H9 (cell line): Measurements from ENCODE around the gene DYRK3. TPM values are rescaled to one million over a fixed set of nuclear protein-coding genes. Genes with fewer than 3 reads are reported as not detected.

Experiments
- DNase-seq: peaks from one replicate; pipeline ENCODE4 v3.0.0-alpha.2; 2017
- H2AFZ ChIP-seq: one replicate; pipeline ENCODE4 v1.6.1; 2013; ENCODE audit warnings: mild to moderate bottlenecking, low read length, control low read depth, moderate library complexity
- H2AK5ac ChIP-seq: 2 replicates; pipeline ENCODE4 v1.6.1; 2013; ENCODE audit warnings: low read length, control low read depth, mixed read lengths; ENCODE audit not compliant: insufficient read length
- H2BK120ac ChIP-seq: one replicate; pipeline ENCODE4 v1.6.1; 2013; ENCODE audit warnings: low read depth, mild to moderate bottlenecking, low read length, control low read depth, inconsistent platforms; ENCODE audit not compliant: poor library complexity, severe bottlenecking
- H2BK12ac ChIP-seq: 2 replicates; pipeline ENCODE4 v1.6.1; 2013; ENCODE audit warnings: low read length, control low read depth, mixed read lengths, low read depth; ENCODE audit not compliant: insufficient read length
- H2BK15ac ChIP-seq: 2 replicates; pipeline ENCODE4 v1.6.1; 2013; ENCODE audit warnings: low read depth, low read length, control low read depth
- H2BK20ac ChIP-seq: one replicate; pipeline ENCODE4 v1.6.1; 2013; ENCODE audit warnings: low read depth, mild to moderate bottlenecking, low read length, control low read depth, inconsistent platforms; ENCODE audit not compliant: poor library complexity, severe bottlenecking
- H2BK5ac ChIP-seq: 2 replicates; pipeline ENCODE4 v1.6.1; 2013; ENCODE audit warnings: low read length, control low read depth, mixed read lengths; ENCODE audit not compliant: insufficient read length
- H3K14ac ChIP-seq: 2 replicates; pipeline ENCODE4 v1.6.1; 2013; ENCODE audit warnings: low read length, control low read depth; ENCODE audit not compliant: insufficient read depth
- H3K18ac ChIP-seq: 2 replicates; pipeline ENCODE4 v1.6.1; 2013; ENCODE audit warnings: low read depth, mild to moderate bottlenecking, mixed read lengths, low read length, control low read depth; ENCODE audit not compliant: insufficient read length
- H3K23ac ChIP-seq: 2 replicates; pipeline ENCODE4 v1.6.1; 2013; ENCODE audit warnings: low read length, control low read depth, mixed read lengths, low read depth; ENCODE audit not compliant: insufficient read length
- H3K23me2 ChIP-seq: 2 replicates; pipeline ENCODE4 v1.6.1; 2013; ENCODE audit warnings: low read depth, mild to moderate bottlenecking, mixed read lengths, low read length, control low read depth; ENCODE audit not compliant: insufficient read length, poor library complexity, severe bottlenecking
- H3K27ac ChIP-seq: 2 replicates; pipeline ENCODE4 v1.5.1; 2013; ENCODE audit warnings: low read length, control low read depth, mixed read lengths, low read depth; ENCODE audit not compliant: insufficient read length
- H3K27me3 ChIP-seq: 2 replicates; pipeline ENCODE4 v1.6.1; 2013; ENCODE audit warnings: low read length, control low read depth, inconsistent platforms; ENCODE audit not compliant: insufficient read depth
- H3K4ac ChIP-seq: 2 replicates; pipeline ENCODE4 v1.6.1; 2013; ENCODE audit warnings: low read depth, mild to moderate bottlenecking, control low read depth, inconsistent platforms, low read length, moderate library complexity
- H3K4me1 ChIP-seq: 2 replicates; pipeline ENCODE4 v1.6.1; 2013; ENCODE audit warnings: low read length, control low read depth, inconsistent platforms; ENCODE audit not compliant: insufficient read depth
- H3K4me2 ChIP-seq: 2 replicates; pipeline ENCODE4 v1.6.1; 2013; ENCODE audit warnings: low read length, control low read depth, mixed read lengths; ENCODE audit not compliant: insufficient read length, insufficient read depth
- H3K56ac ChIP-seq: 2 replicates; pipeline ENCODE4 v1.6.1; 2013; ENCODE audit warnings: low read depth, mild to moderate bottlenecking, mixed read lengths, low read length, control low read depth; ENCODE audit not compliant: insufficient read length
- H3K79me1 ChIP-seq: 2 replicates; pipeline ENCODE4 v1.6.1; 2013; ENCODE audit warnings: low read depth, mild to moderate bottlenecking, moderate library complexity, low read length, control low read depth, inconsistent platforms; ENCODE audit not compliant: insufficient read depth, poor library complexity, severe bottlenecking
- H3K79me2 ChIP-seq: 2 replicates; pipeline ENCODE4 v1.6.1; 2013; ENCODE audit warnings: low read length, control low read depth, inconsistent platforms; ENCODE audit not compliant: insufficient read depth
- H3K9ac ChIP-seq: 2 replicates; pipeline ENCODE4 v1.6.1; 2013; ENCODE audit warnings: low read length, control low read depth, mixed read lengths; ENCODE audit not compliant: insufficient read length; ENCODE audit errors: extremely low read depth
- H3K9me3 ChIP-seq: one replicate; pipeline ENCODE4 v1.6.1; 2013; ENCODE audit warnings: low read depth, low read length, inconsistent platforms; ENCODE audit not compliant: control insufficient read depth
- H3T11ph ChIP-seq: one replicate; pipeline ENCODE4 v1.6.1; 2013; ENCODE audit warnings: mild to moderate bottlenecking, low read length, control low read depth, inconsistent platforms
- H4K20me1 ChIP-seq: one replicate; pipeline ENCODE4 v1.6.1; 2013; ENCODE audit not compliant: control insufficient read depth, insufficient read length, insufficient read depth
- H4K5ac ChIP-seq: 2 replicates; pipeline ENCODE4 v1.6.1; 2013; ENCODE audit warnings: low read depth, mild to moderate bottlenecking, mixed read lengths, low read length, control low read depth; ENCODE audit not compliant: insufficient read length
- H4K8ac ChIP-seq: replicated peaks from 2 replicates; pipeline ENCODE4 v1.6.1; 2013; ENCODE audit warnings: low read length, control low read depth, mixed read lengths, low read depth; ENCODE audit not compliant: insufficient read length
- H4K91ac ChIP-seq: 2 replicates; pipeline ENCODE4 v1.6.1; 2013; ENCODE audit warnings: low read depth, mild to moderate bottlenecking, moderate library complexity, mixed read lengths, low read length, control low read depth; ENCODE audit not compliant: insufficient read length
- H3K27ac Mint-ChIP-seq, 3 experiments: 2 replicates in 2 of 3; 3 replicates in 1 of 3; pipeline ENCODE4 v1.8.0; 2020 to 2021; ENCODE audit warnings: mixed read lengths in 3 of 3, mild to moderate bottlenecking in 1 of 3, moderate library complexity in 1 of 3
- H3K27me3 Mint-ChIP-seq: 2 replicates; pipeline ENCODE4 v1.8.0; 2021; ENCODE audit warnings: low read depth, mild to moderate bottlenecking, moderate library complexity, mixed read lengths
- H3K36me3 Mint-ChIP-seq, 3 experiments: 2 replicates in 2 of 3; 3 replicates in 1 of 3; pipeline ENCODE4 v1.8.0; 2020 to 2021; ENCODE audit warnings: low read depth in 3 of 3, mixed read lengths in 3 of 3; ENCODE audit not compliant: insufficient read depth in 1 of 3
- H3K4me1 Mint-ChIP-seq, 2 experiments: 2 replicates each; pipeline ENCODE4 v1.8.0; 2020; ENCODE audit warnings: mixed read lengths in 2 of 2
- H3K4me3 Mint-ChIP-seq, 2 experiments: 2 replicates in 1 of 2; 3 replicates in 1 of 2; pipeline ENCODE4 v1.8.0; 2020 to 2021; ENCODE audit warnings: mild to moderate bottlenecking in 2 of 2, mixed read lengths in 2 of 2, moderate library complexity in 1 of 2
- H3K9me3 Mint-ChIP-seq, 2 experiments: 2 replicates in 1 of 2; 3 replicates in 1 of 2; pipeline ENCODE4 v1.8.0; 2020; ENCODE audit warnings: mild to moderate bottlenecking in 2 of 2, mixed read lengths in 2 of 2, moderate library complexity in 1 of 2
- CTCF ChIP-seq: fragments of 200-600 bp; sonication (generic); conservative IDR thresholded peaks from 3 replicates; pipeline ENCODE4 v1.8.0; 2021; ENCODE audit warnings: antibody characterized with exemption, mild to moderate bottlenecking
- WGBS: extraction: QIAGEN DNeasy Blood & Tissue Kit; methylation state at CpG from one replicate; pipeline ENCODE4 v1.1.7; 2013; ENCODE audit warnings: missing lambda C conversion rate, low lambda C conversion rate, mixed read lengths; ENCODE audit not compliant: insufficient read length; ENCODE audit errors: extremely low coverage; 5-methylcytosine and 5-hydroxymethylcytosine counted together
- total RNA-seq: library from RNA; stranded (reverse); gene quantifications from 2 replicates; pipeline ENCODE4 v1.2.1, GENCODE V29; 2021

The DYRK3 gene
- total RNA-seq, 1 experiment from 2014 or later = 4.7 TPM

- Mint-ChIP-seq H3K36me3 (peaks cover 2 to 8% (median 7%) of the 10 kb centered on the region in 3 experiments; a peak in 5 of 7 replicates), H3K27ac (no peak overlapping the region), H3K4me3 (no peak overlapping the region), H3K4me1 (peaks cover 8 to 11% of the 10 kb centered on the region in 2 experiments), H3K27me3 (peaks cover 2% of the 10 kb centered on the region; the same call in 1 of the 2 replicates), H3K9me3 (no peaks in the 10 kb centered on the region)
- no peak overlapping the region for H2BK12ac ChIP-seq
- H3K18ac ChIP-seq = no peak overlapping the region
- no peak overlapping the region for H3K27ac ChIP-seq
- no CpG with 5 or more reads among the region's 3 CpGs for WGBS
- no peak overlapping the region for H3K56ac ChIP-seq
- H4K91ac ChIP-seq = no peak overlapping the region
- no peaks in the 10 kb centered on the region for H3K4me1 ChIP-seq
- no peak overlapping the region for H3K4ac ChIP-seq
- no peaks in the 10 kb centered on the region for H3K79me1 ChIP-seq
- H2BK120ac ChIP-seq = no peak overlapping the region
- no peak overlapping the region for H2AK5ac ChIP-seq
- no peaks in the 10 kb centered on the region for H4K20me1 ChIP-seq
- H3K27me3 ChIP-seq = no peaks in the 10 kb centered on the region
- no peak overlapping the region for H4K5ac ChIP-seq
- no peak overlapping the region for H4K8ac ChIP-seq
- no peak overlapping the region for H3K4me2 ChIP-seq
- H3K23ac ChIP-seq = no peak overlapping the region
- H2BK15ac ChIP-seq = no peak overlapping the region
- H3T11ph ChIP-seq = no peak overlapping the region
- no peak for DNase-seq
- no peak overlapping the region for H2BK5ac ChIP-seq
- no peak overlapping the region for H3K9ac ChIP-seq
- no peaks in the 10 kb centered on the region for H3K79me2 ChIP-seq
- no peak for TF ChIP-seq CTCF
- H2BK20ac ChIP-seq = no peak overlapping the region
- H3K14ac ChIP-seq = no peak overlapping the region
- H3K23me2 ChIP-seq = no peaks in the 10 kb centered on the region
- H2AFZ ChIP-seq = no peak overlapping the region
- H3K9me3 ChIP-seq = no peaks in the 10 kb centered on the region
Observed at GRCh38 chr1:206651014-206651413, 15.7 kb downstream of the DYRK3 start.
